Keratinocyte (primary cell): Measurements from ENCODE around the gene PPM1H. TPM values are rescaled to one million over a fixed set of nuclear protein-coding genes. Genes with fewer than 3 reads are reported as not detected.

Experiments
- DNase-seq: peaks from one replicate; pipeline ENCODE4 v3.0.0-alpha.2; 2011; ENCODE audit warnings: low read depth, missing footprints, low spot score
- FAIRE-seq: peaks from 2 replicates; lab custom pipeline; 2011; peaks lifted over from hg19 to GRCh38; lab: Jason Lieb, UNC
- H2AFZ ChIP-seq: 2 replicates; pipeline ENCODE4 v1.6.0; 2012; ENCODE audit warnings: low read length, control low read depth, inconsistent platforms; ENCODE audit not compliant: control insufficient read depth
- H3K27ac ChIP-seq: 2 replicates; pipeline ENCODE4 v1.5.1; 2011; ENCODE audit warnings: low read length; ENCODE audit not compliant: control insufficient read depth, insufficient read depth
- H3K27me3 ChIP-seq: 3 replicates; pipeline ENCODE4 v1.6.0; 2011; ENCODE audit warnings: low read length; ENCODE audit not compliant: control insufficient read depth, insufficient read depth; ENCODE audit errors: extremely low read depth
- H3K36me3 ChIP-seq, 2 experiments: 2 replicates in 1 of 2; 3 replicates in 1 of 2; pipeline ENCODE4 v1.5.1; 2011; ENCODE audit warnings: low read length in 2 of 2, mild to moderate bottlenecking in 1 of 2; ENCODE audit not compliant: control insufficient read depth in 2 of 2, insufficient read depth in 2 of 2; ENCODE audit errors: extremely low read depth in 1 of 2
- H3K4me1 ChIP-seq: 3 replicates; pipeline ENCODE4 v1.5.1; 2011; ENCODE audit warnings: low read length; ENCODE audit not compliant: control insufficient read depth, insufficient read depth; ENCODE audit errors: extremely low read depth
- H3K4me2 ChIP-seq: 3 replicates; pipeline ENCODE4 v1.6.0; 2011; ENCODE audit warnings: low read depth, low read length; ENCODE audit not compliant: control insufficient read depth, insufficient read depth; ENCODE audit errors: extremely low read depth
- H3K4me3 ChIP-seq, 3 experiments: fragments of 200-600 bp in 1 of 3; sonication (generic) in 1 of 3; 2 replicates in 2 of 3; 3 replicates in 1 of 3; pipeline ENCODE4 v1.5.1; 2011 to 2016; ENCODE audit warnings: low read length in 3 of 3, mild to moderate bottlenecking in 3 of 3, control low read depth in 2 of 3, inconsistent platforms in 1 of 3, low read depth in 1 of 3, mixed read lengths in 1 of 3, mixed run types in 1 of 3, moderate library complexity in 1 of 3; ENCODE audit not compliant: control insufficient read depth in 2 of 3, insufficient read depth in 2 of 3; ENCODE audit errors: extremely low read depth in 1 of 3
- H3K79me2 ChIP-seq: 2 replicates; pipeline ENCODE4 v1.6.0; 2012; ENCODE audit warnings: low read length; ENCODE audit not compliant: control insufficient read depth, insufficient read depth
- H3K9ac ChIP-seq: 3 replicates; pipeline ENCODE4 v1.6.0; 2011; ENCODE audit warnings: low read length; ENCODE audit not compliant: control insufficient read depth, insufficient read depth; ENCODE audit errors: extremely low read depth
- H3K9me1 ChIP-seq: 3 replicates; pipeline ENCODE4 v1.6.0; 2011; ENCODE audit warnings: low read length; ENCODE audit not compliant: control insufficient read depth, insufficient read depth; ENCODE audit errors: extremely low read depth
- H3K9me3 ChIP-seq: 2 replicates; pipeline ENCODE4 v1.5.1; 2012; ENCODE audit warnings: low read depth, low read length; ENCODE audit not compliant: control insufficient read depth
- H4K20me1 ChIP-seq: 3 replicates; pipeline ENCODE4 v1.6.0; 2011; ENCODE audit warnings: low read length; ENCODE audit not compliant: control insufficient read depth, insufficient read depth; ENCODE audit errors: extremely low read depth
- EZH2 ChIP-seq: IDR thresholded peaks from one replicate; pipeline ENCODE4 v1.6.1; 2012; ENCODE audit warnings: inconsistent platforms, mild to moderate bottlenecking, low read length, moderate library complexity
- dilution Hi-C: fragments of 300-500 bp; cut with MboI; formaldehyde crosslinking; loops from one replicate; pipeline ENCODE4 v1.7.0; 2020; ENCODE audit warnings: low sequenced_read_pairs; ENCODE audit not compliant: extremely low pct_ligation_motif_present
- polyA plus RNA-seq, 5 experiments: library from polyadenylated mRNA; depleted of rRNA in 3 of 5; stranded (reverse) in 3 of 5; stranded (forward) in 1 of 5; unstranded in 1 of 5; fragments of >200 nt; gene quantifications; 1 replicate in 1 of 5; 2 replicates in 3 of 5; 3 replicates in 1 of 5; pipeline versions ENCODE4 v1.2.1 to v1.2.3, GENCODE V29; 2011 to 2012; ENCODE audit warnings: missing spikeins in 2 of 5, low read depth in 1 of 5, low replicate concordance in 1 of 5
- TF ChIP-seq, protein P1 (sequence below), 3 experiments: IDR thresholded peaks in 1 of 3; conservative IDR thresholded peaks in 1 of 3; optimal IDR thresholded peaks in 1 of 3; 2 replicates in 2 of 3; 3 replicates in 1 of 3; pipeline versions ENCODE3 to v1.5.1; 2011; ENCODE audit warnings: low read length in 3 of 3, mild to moderate bottlenecking in 3 of 3, moderate library complexity in 2 of 3, control low read depth in 1 of 3, inconsistent platforms in 1 of 3; ENCODE audit not compliant: insufficient read depth in 2 of 3; ENCODE audit errors: extremely low read depth in 1 of 3

Gene PPM1H
- polyA plus RNA-seq, 1 donor (not counting 4 experiments of a cell fraction or from before 2014, with no cell fraction given) = 0.09 TPM

DNA sequence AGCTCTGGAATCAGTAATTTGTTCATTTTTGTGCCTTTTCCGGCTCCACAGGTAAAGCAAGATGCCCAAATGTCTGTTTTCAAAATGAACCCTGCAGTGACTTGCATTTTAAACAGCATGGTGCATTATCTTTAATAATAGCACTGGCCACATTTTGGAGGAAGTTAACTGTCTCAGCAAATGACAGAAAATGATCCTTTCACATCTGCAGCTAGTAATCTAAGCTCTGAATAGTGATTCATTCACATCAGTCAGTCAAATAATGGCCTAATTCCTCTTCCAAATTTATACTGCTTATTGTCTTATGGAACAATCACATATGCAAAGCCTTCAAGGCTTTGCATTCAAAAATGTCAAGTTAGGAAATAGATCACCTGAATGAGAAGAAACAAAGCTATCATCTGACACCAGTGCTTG is 75.6 kb downstream of the PPM1H start:
- no peak overlapping the region for H3K9ac ChIP-seq
- dilution Hi-C loops = no loop called here
- no peak overlapping the region for H3K27ac ChIP-seq
- H3K4me3 ChIP-seq = no peak overlapping the region
- DNase-seq (no peak), FAIRE-seq (no peak)
- no peak overlapping the region for H3K4me2 ChIP-seq
- H3K4me1 ChIP-seq = peaks cover 14% of the 10 kb centered on the region
- H3K9me1 ChIP-seq = no peaks in the 10 kb centered on the region
- TF ChIP-seq, protein P1, sequence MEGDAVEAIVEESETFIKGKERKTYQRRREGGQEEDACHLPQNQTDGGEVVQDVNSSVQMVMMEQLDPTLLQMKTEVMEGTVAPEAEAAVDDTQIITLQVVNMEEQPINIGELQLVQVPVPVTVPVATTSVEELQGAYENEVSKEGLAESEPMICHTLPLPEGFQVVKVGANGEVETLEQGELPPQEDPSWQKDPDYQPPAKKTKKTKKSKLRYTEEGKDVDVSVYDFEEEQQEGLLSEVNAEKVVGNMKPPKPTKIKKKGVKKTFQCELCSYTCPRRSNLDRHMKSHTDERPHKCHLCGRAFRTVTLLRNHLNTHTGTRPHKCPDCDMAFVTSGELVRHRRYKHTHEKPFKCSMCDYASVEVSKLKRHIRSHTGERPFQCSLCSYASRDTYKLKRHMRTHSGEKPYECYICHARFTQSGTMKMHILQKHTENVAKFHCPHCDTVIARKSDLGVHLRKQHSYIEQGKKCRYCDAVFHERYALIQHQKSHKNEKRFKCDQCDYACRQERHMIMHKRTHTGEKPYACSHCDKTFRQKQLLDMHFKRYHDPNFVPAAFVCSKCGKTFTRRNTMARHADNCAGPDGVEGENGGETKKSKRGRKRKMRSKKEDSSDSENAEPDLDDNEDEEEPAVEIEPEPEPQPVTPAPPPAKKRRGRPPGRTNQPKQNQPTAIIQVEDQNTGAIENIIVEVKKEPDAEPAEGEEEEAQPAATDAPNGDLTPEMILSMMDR (optimal IDR thresholded peaks at IDR 0.05 in 1 of 3, IDR thresholded peaks at IDR 0.05 in 1 of 3, conservative IDR thresholded peaks at IDR 0.05 in 1 of 3; ENCODE audit: extremely low read depth in 1 of 3, insufficient read depth in 2 of 3, low read length in 3 of 3) = no peak
- TF ChIP-seq EZH2 = no peak
- H4K20me1 ChIP-seq = no peaks in the 10 kb centered on the region
- H3K79me2 ChIP-seq = no peaks in the 10 kb centered on the region
- H3K27me3 ChIP-seq = no peaks in the 10 kb centered on the region
- no peaks in the 10 kb centered on the region for H3K36me3 ChIP-seq
- no peak overlapping the region for H2AFZ ChIP-seq
- no peaks in the 10 kb centered on the region for H3K9me3 ChIP-seq

DNA sequence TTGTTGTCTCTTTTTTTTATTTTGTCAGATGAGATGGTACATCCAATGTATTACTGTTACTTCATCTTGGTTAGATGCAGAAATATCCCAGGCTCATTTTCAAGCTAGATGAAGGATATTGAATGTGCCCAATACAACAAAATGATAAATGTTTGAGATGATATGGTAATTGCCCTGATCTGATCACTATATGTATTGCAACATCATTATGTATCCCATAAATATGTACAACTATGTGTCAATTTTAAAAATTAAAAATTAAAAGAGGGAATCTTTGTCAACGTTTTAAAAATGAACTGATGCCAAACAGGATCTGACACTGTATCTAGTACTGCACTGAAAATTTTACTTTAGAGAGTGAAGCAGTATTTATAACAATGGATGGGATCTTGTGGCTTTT is 78.5 kb downstream of the PPM1H start:
- Histone ChIP-seq H3K9ac (no peak overlapping the region), H3K27me3 (no peaks in the 10 kb centered on the region), H3K9me3 (no peaks in the 10 kb centered on the region), H3K9me1 (no peaks in the 10 kb centered on the region), H3K4me1 (no peaks in the 10 kb centered on the region), H3K36me3 (no peaks in the 10 kb centered on the region), H2AFZ (no peak overlapping the region), H3K79me2 (no peaks in the 10 kb centered on the region), H3K27ac (no peak overlapping the region), H3K4me2 (no peak overlapping the region), H4K20me1 (no peaks in the 10 kb centered on the region), H3K4me3 (no peak overlapping the region)
- TF ChIP-seq, protein P1 (optimal IDR thresholded peaks at IDR 0.05 in 1 of 3, IDR thresholded peaks at IDR 0.05 in 1 of 3, conservative IDR thresholded peaks at IDR 0.05 in 1 of 3; ENCODE audit: extremely low read depth in 1 of 3, insufficient read depth in 2 of 3, low read length in 3 of 3) = no peak
- TF ChIP-seq EZH2 = no peak
- dilution Hi-C loops = no loop called here
- FAIRE-seq (no peak), DNase-seq (no peak)
